ENCODE data around the gene BTAF1. TPM values are rescaled to one million over a fixed set of nuclear protein-coding genes. Genes with fewer than 3 reads are reported as not detected.

Gene BTAF1
- total RNA-seq, 4 donors from 2014 or later: 43.2 to 55.0 (median 46.1) TPM

GRCh38 chr10:91896212-91896756 lies 27.3 kb upstream of the BTAF1 start:
- TF ChIP-seq CTCF (IDR thresholded peaks at IDR 0.05; ENCODE audit: low read depth): no peak

GRCh38 chr10:91897421-91897820 lies 26.1 kb upstream of the BTAF1 start:
- TF ChIP-seq CTCF (IDR thresholded peaks at IDR 0.05; ENCODE audit: low read depth): no peak

DNA sequence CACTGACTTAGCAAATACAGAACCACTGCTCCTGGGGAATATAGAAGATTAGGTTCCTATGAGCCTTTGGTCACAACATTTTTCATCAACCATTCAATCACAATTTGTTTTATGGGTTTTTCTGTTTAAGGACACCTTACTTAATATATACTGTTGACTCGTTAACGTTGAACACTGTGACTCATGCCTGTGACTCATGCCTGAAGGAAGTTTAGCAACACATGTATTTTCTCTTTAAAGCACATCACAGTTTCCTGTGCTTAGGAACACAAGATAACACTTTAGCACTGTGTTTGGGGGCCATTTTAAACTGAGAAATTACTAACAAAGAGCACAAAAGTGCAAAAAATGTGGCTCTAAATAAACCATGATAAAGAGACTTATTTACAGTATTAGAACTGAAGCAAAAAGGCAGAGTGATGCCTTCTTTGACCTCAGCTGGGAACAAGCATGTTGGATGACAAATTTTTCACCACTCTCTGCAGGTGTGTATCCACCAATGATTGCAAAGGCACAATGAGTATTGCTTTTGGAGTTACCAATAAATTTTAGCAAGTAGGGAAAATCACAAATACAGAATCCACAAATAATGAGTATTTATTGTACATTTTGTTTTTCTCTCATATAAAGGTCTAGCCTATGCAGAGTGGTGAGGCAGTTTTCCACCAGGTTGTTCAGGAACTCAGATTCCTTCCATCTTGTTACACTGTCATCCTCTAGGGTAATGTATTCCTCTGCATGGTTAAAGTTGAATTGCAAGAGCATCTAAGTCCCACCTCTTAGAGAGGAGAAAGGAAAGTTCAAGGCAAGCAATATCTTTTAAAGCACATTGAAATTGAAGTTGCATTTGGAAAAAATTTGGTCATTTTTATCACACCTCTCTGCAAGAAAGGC lies 21.5 kb upstream of the BTAF1 start:
- no peak for TF ChIP-seq CTCF (IDR thresholded peaks at IDR 0.05; ENCODE audit: low read depth)

- TF ChIP-seq CTCF (IDR thresholded peaks at IDR 0.05; ENCODE audit: low read depth): no peak
Observed at GRCh38 chr10:91907033-91907594, 16.5 kb upstream of the BTAF1 start.

DNA sequence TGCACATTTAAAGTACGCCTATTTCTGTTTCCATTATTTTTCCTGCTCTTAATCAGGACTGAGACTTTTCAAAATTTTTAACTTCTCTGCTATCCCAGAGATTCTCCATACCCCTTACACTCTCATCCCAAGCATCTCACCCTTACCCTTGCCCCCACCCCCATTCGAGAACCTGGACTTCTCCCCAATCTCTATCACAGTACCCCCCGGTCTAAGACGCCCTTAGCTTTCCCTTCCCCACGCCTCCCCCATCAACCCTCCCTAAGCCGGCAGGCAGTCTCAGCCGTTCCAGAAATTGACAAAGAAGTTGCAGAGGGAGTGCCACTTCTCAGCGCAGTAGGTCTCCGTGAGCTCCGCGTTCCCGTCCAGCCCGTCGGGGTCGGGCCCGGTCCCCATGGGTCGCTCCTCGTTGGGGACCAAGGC lies 15.6 kb upstream of the BTAF1 start:
- TF ChIP-seq CTCF (IDR thresholded peaks at IDR 0.05; ENCODE audit: low read depth): no peak

DNA sequence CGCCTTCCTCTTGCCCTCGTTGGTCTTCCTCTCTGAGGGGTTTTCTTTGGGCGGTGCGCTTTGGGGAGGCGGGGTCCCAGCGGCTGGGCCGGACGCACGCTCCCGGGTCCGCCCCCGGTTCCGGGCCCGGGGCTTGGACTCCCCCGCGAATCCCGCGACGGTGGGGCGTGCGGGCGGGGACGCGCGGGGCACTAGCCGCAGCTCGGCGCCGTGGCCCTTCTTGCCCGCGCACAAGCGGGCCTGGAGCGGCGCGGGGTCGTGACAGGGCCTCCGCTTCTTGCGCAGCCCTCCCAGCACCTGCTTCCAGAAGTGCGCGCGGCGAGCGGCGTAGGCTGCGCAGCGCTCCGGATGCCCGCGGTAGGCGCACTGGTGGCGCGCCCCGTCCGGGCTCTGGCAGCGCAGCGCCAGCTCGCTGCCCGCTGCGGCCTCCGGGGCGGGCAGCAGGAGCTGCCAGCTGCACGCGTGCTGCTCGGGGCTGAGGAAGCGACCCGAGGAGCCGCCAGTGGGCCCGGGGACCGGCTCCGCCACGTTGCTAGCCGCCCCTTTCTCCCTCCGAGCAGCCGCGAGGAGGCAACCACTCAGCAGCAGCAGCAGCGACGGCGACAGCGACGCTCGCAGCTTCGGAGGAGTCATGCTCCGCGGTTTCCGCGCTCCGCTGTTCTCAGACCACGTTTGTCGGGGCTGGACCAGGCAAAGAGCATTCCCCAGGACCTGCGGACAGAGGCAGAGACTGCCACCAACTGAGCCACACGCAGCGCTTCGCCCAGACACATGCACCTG lies 15.0 kb upstream of the BTAF1 start:
- TF ChIP-seq CTCF (IDR thresholded peaks at IDR 0.05; ENCODE audit: low read depth): no peak

Data from subcutaneous adipose tissue (tissue), 4 donors.